Measurements from ENCODE around the gene PRR30. TPM values are rescaled to one million over a fixed set of nuclear protein-coding genes. Genes with fewer than 3 reads are reported as not detected.

The PRR30 gene
- total RNA-seq, 1 experiment from 2014 or later = not detected

GRCh38 chr2:27095745-27096651 is 43.2 kb downstream of the PRR30 start:
- DNase-seq = peak; percentile 66
- intact Hi-C loops (cut with micrococcal nuclease; ENCODE audit: unreplicated experiment) = loop anchor here (5.0 to 10.0 kb wide), 2 partner anchors 116 to 189 kb away; partner anchors contain the start of genes ATRAID, SLC5A6 and TRIM54
- peaks cover 30% of the 10 kb centered on the region for H3K4me1 ChIP-seq
- TF ChIP-seq, protein P1, sequence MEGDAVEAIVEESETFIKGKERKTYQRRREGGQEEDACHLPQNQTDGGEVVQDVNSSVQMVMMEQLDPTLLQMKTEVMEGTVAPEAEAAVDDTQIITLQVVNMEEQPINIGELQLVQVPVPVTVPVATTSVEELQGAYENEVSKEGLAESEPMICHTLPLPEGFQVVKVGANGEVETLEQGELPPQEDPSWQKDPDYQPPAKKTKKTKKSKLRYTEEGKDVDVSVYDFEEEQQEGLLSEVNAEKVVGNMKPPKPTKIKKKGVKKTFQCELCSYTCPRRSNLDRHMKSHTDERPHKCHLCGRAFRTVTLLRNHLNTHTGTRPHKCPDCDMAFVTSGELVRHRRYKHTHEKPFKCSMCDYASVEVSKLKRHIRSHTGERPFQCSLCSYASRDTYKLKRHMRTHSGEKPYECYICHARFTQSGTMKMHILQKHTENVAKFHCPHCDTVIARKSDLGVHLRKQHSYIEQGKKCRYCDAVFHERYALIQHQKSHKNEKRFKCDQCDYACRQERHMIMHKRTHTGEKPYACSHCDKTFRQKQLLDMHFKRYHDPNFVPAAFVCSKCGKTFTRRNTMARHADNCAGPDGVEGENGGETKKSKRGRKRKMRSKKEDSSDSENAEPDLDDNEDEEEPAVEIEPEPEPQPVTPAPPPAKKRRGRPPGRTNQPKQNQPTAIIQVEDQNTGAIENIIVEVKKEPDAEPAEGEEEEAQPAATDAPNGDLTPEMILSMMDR (IDR thresholded peaks at IDR 0.05; ENCODE audit: insufficient read depth in 1 of 2, low read depth in 1 of 2, low read length in 1 of 2, severe bottlenecking in 1 of 2, unreplicated experiment in 1 of 2) = no peak
- BruUV-seq (replicated peaks) = no TSS peak
- peak overlapping the region; percentile 64 for H3K4me3 Mint-ChIP-seq (ENCODE audit: unreplicated experiment)
- peak overlapping the region; percentile 71 for H3K27ac Mint-ChIP-seq (ENCODE audit: unreplicated experiment)
- peaks cover 11% of the 10 kb centered on the region for H3K4me1 Mint-ChIP-seq (ENCODE audit: low read depth, unreplicated experiment)
- no peaks in the 10 kb centered on the region for H3K27me3 ChIP-seq (replicated peaks; ENCODE audit: control insufficient read depth, insufficient read depth, low read length)
- no peaks in the 10 kb centered on the region for H3K36me3 Mint-ChIP-seq (ENCODE audit: insufficient read depth, unreplicated experiment)
- H3K36me3 ChIP-seq (ENCODE audit: control insufficient read depth, insufficient read depth, low read length) = no peaks in the 10 kb centered on the region
- ChIA-PET CTCF (interaction anchor here (0.9 to 5.6 kb wide), 5 partner anchors 9 to 183 kb away, joined by 3 to 43 read pairs (median 4); partner anchors contain the start of gene KHK), POLR2A (interaction anchor here (0.6 kb wide), 1 partner anchor 9 kb away, joined by 4 read pairs; no protein-coding TSS in a partner anchor)
- peak overlapping the region; percentile 0; the same call in 1 of the 2 replicates for H3K4me3 ChIP-seq (ENCODE audit: low read depth, low read length)
- no peaks in the 10 kb centered on the region for H3K27me3 Mint-ChIP-seq (ENCODE audit: insufficient read depth, unreplicated experiment)
- no peaks in the 10 kb centered on the region for H3K9me3 ChIP-seq
- no peaks in the 10 kb centered on the region for H3K9me3 Mint-ChIP-seq (ENCODE audit: unreplicated experiment)

GRCh38 chr2:27095427-27095744 is 43.8 kb downstream of the PRR30 start:
- no peak for DNase-seq
- Mint-ChIP-seq H3K36me3 (ENCODE audit: insufficient read depth, unreplicated experiment) (no peaks in the 10 kb centered on the region), H3K4me3 (ENCODE audit: unreplicated experiment) (peak overlapping the region; percentile 64), H3K4me1 (ENCODE audit: low read depth, unreplicated experiment) (peaks cover 11% of the 10 kb centered on the region), H3K9me3 (ENCODE audit: unreplicated experiment) (no peaks in the 10 kb centered on the region), H3K27ac (ENCODE audit: unreplicated experiment) (no peak overlapping the region), H3K27me3 (ENCODE audit: insufficient read depth, unreplicated experiment) (no peaks in the 10 kb centered on the region)
- TF ChIP-seq, protein P1 (IDR thresholded peaks at IDR 0.05; ENCODE audit: insufficient read depth in 1 of 2, low read depth in 1 of 2, low read length in 1 of 2, severe bottlenecking in 1 of 2, unreplicated experiment in 1 of 2) = no peak
- BruUV-seq (replicated peaks) = no TSS peak
- no peaks in the 10 kb centered on the region for H3K36me3 ChIP-seq (ENCODE audit: control insufficient read depth, insufficient read depth, low read length)
- peaks cover 30% of the 10 kb centered on the region for H3K4me1 ChIP-seq
- no peak overlapping the region for H3K4me3 ChIP-seq (ENCODE audit: low read depth, low read length)
- intact Hi-C loops (cut with micrococcal nuclease; ENCODE audit: unreplicated experiment) = loop anchor here (5.0 to 10.0 kb wide), 2 partner anchors 117 to 189 kb away; partner anchors contain the start of genes ATRAID, SLC5A6 and TRIM54
- CTCF ChIA-PET = interaction anchor here (0.9 to 5.6 kb wide), 3 partner anchors 45 to 184 kb away, joined by 3 to 43 read pairs (median 4); no protein-coding TSS in a partner anchor
- POLR2A ChIA-PET = interaction anchor here (0.6 kb wide), 1 partner anchor 8 kb away, joined by 4 read pairs; no protein-coding TSS in a partner anchor
- H3K9me3 ChIP-seq = no peaks in the 10 kb centered on the region
- no peaks in the 10 kb centered on the region for H3K27me3 ChIP-seq (replicated peaks; ENCODE audit: control insufficient read depth, insufficient read depth, low read length)

GRCh38 chr2:27094353-27094984 is 44.7 kb downstream of the PRR30 start:
- POLR2A ChIA-PET = no interaction called here
- no peak for DNase-seq
- Histone ChIP-seq H3K27me3 (replicated peaks; ENCODE audit: control insufficient read depth, insufficient read depth, low read length) (no peaks in the 10 kb centered on the region), H3K4me1 (peaks cover 30% of the 10 kb centered on the region), H3K36me3 (ENCODE audit: control insufficient read depth, insufficient read depth, low read length) (no peaks in the 10 kb centered on the region), H3K9me3 (no peaks in the 10 kb centered on the region), H3K4me3 (ENCODE audit: low read depth, low read length) (no peak overlapping the region)
- H3K27me3 Mint-ChIP-seq (ENCODE audit: insufficient read depth, unreplicated experiment) = no peaks in the 10 kb centered on the region
- intact Hi-C loops (cut with micrococcal nuclease; ENCODE audit: unreplicated experiment) = loop anchor here (10.0 kb wide), 1 partner anchor 190 kb away; the partner anchor contains the start of gene TRIM54
- no peak overlapping the region for H3K4me3 Mint-ChIP-seq (ENCODE audit: unreplicated experiment)
- H3K4me1 Mint-ChIP-seq (ENCODE audit: low read depth, unreplicated experiment) = peaks cover 11% of the 10 kb centered on the region
- no peaks in the 10 kb centered on the region for H3K36me3 Mint-ChIP-seq (ENCODE audit: insufficient read depth, unreplicated experiment)
- CTCF ChIA-PET = interaction anchor here (0.6 to 1.6 kb wide), 5 partner anchors 13 to 186 kb away, joined by 3 to 6 read pairs (median 4); no protein-coding TSS in a partner anchor
- no peaks in the 10 kb centered on the region for H3K9me3 Mint-ChIP-seq (ENCODE audit: unreplicated experiment)
- no peak overlapping the region for H3K27ac Mint-ChIP-seq (ENCODE audit: unreplicated experiment)
- BruUV-seq (replicated peaks) = no TSS peak
- TF ChIP-seq, protein P1 (IDR thresholded peaks at IDR 0.05; ENCODE audit: insufficient read depth in 1 of 2, low read depth in 1 of 2, low read length in 1 of 2, severe bottlenecking in 1 of 2, unreplicated experiment in 1 of 2) = no peak
